DOHH2 (cell line): ENCODE results near the gene RARG.
"Not testable (repeated sequence)": the region's sequence is repeated elsewhere in the genome, so short reads cannot be mapped to it uniquely, and the experiment has no call there.

Experiments used
- H3F3A ChIP-seq: fragments of 200-600 bp; sonication (generic), shearing (Covaris generic); 2 replicates; pipeline ENCODE4 v1.6.0; 2016; ENCODE audit warnings: antibody characterized with exemption, mild to moderate bottlenecking; ENCODE audit not compliant: control insufficient read depth, insufficient read depth
- H3K27ac ChIP-seq: fragments of 200-600 bp; sonication (generic); 2 replicates; pipeline ENCODE4 v1.5.1; 2014; ENCODE audit warnings: low read depth, mild to moderate bottlenecking, low read length, moderate library complexity
- H3K27me3 ChIP-seq: fragments of 200-600 bp; sonication (generic); 2 replicates; pipeline ENCODE4 v1.6.1; 2014; ENCODE audit warnings: mild to moderate bottlenecking, low read length, mixed read lengths; ENCODE audit not compliant: control insufficient read depth
- H3K36me3 ChIP-seq: fragments of 200-600 bp; sonication (generic); 2 replicates; pipeline ENCODE4 v1.6.1; 2014; ENCODE audit warnings: mild to moderate bottlenecking, low read length, moderate library complexity, mixed read lengths; ENCODE audit not compliant: control insufficient read depth
- H3K4me1 ChIP-seq: fragments of 200-600 bp; sonication (generic); 2 replicates; pipeline ENCODE4 v1.6.1; 2014; ENCODE audit warnings: mild to moderate bottlenecking, low read length, mixed read lengths; ENCODE audit not compliant: control insufficient read depth
- H3K4me2 ChIP-seq: fragments of 200-600 bp; sonication (generic); 2 replicates; pipeline ENCODE4 v1.6.0; 2014; ENCODE audit warnings: mild to moderate bottlenecking, low read length, moderate library complexity
- H3K4me3 ChIP-seq: fragments of 200-600 bp; sonication (generic); 2 replicates; pipeline ENCODE4 v1.5.1; 2014; ENCODE audit warnings: mild to moderate bottlenecking, low read length, mixed read lengths
- H3K79me2 ChIP-seq: fragments of 200-600 bp; sonication (generic); 2 replicates; pipeline ENCODE4 v1.6.1; 2014; ENCODE audit warnings: mild to moderate bottlenecking, low read length, mixed read lengths; ENCODE audit not compliant: control insufficient read depth
- H3K9me2 ChIP-seq: fragments of 200-600 bp; sonication (generic); replicated peaks from 2 replicates; pipeline ENCODE4 v1.6.1; 2014; ENCODE audit warnings: mild to moderate bottlenecking, low read length, mixed read lengths; ENCODE audit not compliant: control insufficient read depth
- H3K9me3 ChIP-seq: fragments of 200-600 bp; sonication (generic); 2 replicates; pipeline ENCODE4 v1.6.1; 2014; ENCODE audit warnings: antibody characterized with exemption, low read length, mixed read lengths; ENCODE audit not compliant: control insufficient read depth, insufficient read depth
- H4K20me1 ChIP-seq: fragments of 200-600 bp; sonication (generic); 2 replicates; pipeline ENCODE4 v1.6.0; 2014; ENCODE audit warnings: low read depth, mild to moderate bottlenecking, antibody characterized with exemption, low read length, moderate library complexity; ENCODE audit not compliant: control insufficient read depth, insufficient read depth
- EZH2phosphoT487 ChIP-seq: fragments of 200-600 bp; sonication (generic); IDR thresholded peaks from 2 replicates; pipeline ENCODE4 v1.6.1; 2017; ENCODE audit warnings: borderline replicate concordance, mild to moderate bottlenecking, antibody characterized with exemption, low read length, moderate library complexity, mixed read lengths
- TF ChIP-seq, protein P1 (sequence below): fragments of 200-600 bp; sonication (generic); IDR thresholded peaks from one replicate; pipeline ENCODE4 v1.5.1; 2014; ENCODE audit warnings: antibody characterized with exemption, mild to moderate bottlenecking, low read depth, low read length; ENCODE audit not compliant: poor library complexity, severe bottlenecking

The RARG gene

DNA sequence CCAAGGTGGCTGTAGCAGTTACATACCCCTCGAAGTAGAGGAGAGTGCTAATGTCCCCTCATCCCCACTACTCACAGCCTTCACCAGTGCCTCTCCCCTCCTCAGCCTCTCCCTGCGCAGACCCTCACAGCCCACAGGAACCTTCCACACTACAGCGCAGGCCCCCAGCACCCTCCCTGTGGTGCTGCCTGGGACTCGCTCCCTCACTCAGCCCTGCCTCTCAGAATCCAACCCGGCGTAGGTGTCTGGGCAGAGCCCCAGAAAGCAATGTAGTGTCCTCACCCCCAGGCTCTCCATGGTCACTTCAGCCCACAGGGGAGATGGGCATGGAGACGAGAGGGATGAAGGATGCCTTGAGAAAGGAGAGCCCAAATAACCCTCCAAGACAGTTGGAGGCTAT, 62.4 kb downstream of the RARG start:
- Histone ChIP-seq H3K36me3 (no peaks in the 10 kb centered on the region), H3K4me1 (no peaks in the 10 kb centered on the region), H3K9me3 (no peaks in the 10 kb centered on the region), H3K79me2 (no peaks in the 10 kb centered on the region), H3K4me3 (no peak overlapping the region), H3K27me3 (no peaks in the 10 kb centered on the region), H4K20me1 (no peaks in the 10 kb centered on the region), H3K4me2 (no peak overlapping the region), H3K27ac (no peak overlapping the region), H3F3A (no peaks in the 10 kb centered on the region), H3K9me2 (no peaks in the 10 kb centered on the region)
- TF ChIP-seq EZH2phosphoT487, result no peak
- TF ChIP-seq, protein P1, sequence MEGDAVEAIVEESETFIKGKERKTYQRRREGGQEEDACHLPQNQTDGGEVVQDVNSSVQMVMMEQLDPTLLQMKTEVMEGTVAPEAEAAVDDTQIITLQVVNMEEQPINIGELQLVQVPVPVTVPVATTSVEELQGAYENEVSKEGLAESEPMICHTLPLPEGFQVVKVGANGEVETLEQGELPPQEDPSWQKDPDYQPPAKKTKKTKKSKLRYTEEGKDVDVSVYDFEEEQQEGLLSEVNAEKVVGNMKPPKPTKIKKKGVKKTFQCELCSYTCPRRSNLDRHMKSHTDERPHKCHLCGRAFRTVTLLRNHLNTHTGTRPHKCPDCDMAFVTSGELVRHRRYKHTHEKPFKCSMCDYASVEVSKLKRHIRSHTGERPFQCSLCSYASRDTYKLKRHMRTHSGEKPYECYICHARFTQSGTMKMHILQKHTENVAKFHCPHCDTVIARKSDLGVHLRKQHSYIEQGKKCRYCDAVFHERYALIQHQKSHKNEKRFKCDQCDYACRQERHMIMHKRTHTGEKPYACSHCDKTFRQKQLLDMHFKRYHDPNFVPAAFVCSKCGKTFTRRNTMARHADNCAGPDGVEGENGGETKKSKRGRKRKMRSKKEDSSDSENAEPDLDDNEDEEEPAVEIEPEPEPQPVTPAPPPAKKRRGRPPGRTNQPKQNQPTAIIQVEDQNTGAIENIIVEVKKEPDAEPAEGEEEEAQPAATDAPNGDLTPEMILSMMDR, result no peak

DNA sequence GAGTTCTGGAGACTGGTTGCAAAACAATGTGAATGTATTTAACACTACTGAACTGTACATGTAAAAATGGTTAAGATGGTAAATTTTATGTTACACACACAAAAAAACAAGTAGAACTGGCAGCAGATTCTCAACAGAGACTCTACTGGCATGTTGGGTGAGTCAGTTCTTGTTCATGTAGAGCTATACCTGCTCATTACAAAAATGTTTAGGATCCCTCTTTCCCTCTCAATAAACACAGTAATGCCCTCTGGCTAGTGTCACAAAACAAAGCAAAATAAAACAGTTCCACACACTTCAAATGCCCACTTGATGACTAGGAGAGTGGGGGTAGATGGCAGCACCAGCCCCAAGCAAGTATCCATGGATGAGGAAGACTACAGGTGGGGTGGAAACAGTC, 65.2 kb downstream of the RARG start:
- Histone ChIP-seq H3K4me2 (no peak overlapping the region), H3K36me3 (no peaks in the 10 kb centered on the region), H3K79me2 (no peaks in the 10 kb centered on the region), H3K4me1 (no peaks in the 10 kb centered on the region), H4K20me1 (no peaks in the 10 kb centered on the region), H3K9me2 (no peaks in the 10 kb centered on the region), H3K27ac (no peak overlapping the region), H3F3A (no peaks in the 10 kb centered on the region), H3K4me3 (no peak overlapping the region), H3K9me3 (no peaks in the 10 kb centered on the region), H3K27me3 (no peaks in the 10 kb centered on the region)
- TF ChIP-seq, protein P1, result no peak
- no peak for TF ChIP-seq EZH2phosphoT487

DNA sequence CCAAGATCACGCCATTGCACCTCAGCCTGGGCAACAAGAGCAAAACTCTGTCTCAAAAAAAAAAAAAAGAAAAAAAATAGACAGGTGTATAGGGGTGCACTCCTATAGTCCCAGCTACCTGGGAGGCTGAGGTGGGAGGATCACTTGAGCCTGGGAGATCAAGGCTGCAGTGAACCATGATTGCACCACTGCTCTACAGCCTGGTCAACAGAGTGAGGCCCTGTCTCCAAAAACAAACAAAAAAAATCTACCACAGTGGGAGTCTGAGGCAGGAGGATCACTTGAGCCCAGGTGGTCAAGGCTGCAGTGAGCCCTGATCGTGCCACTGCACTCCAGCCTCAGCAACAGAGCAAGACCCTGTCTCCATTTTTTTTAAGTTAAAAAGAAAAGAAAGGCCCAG, 69.0 kb downstream of the RARG start:
- H3K27ac ChIP-seq, H3K36me3 ChIP-seq, H3K4me3 ChIP-seq, H3K9me3 ChIP-seq, H3F3A ChIP-seq, H3K79me2 ChIP-seq, H3K9me2 ChIP-seq, H4K20me1 ChIP-seq, H3K27me3 ChIP-seq, H3K4me2 ChIP-seq: not testable (repeated sequence)
- H3K4me1 ChIP-seq, result peaks cover 10% of the 10 kb centered on the region

DNA sequence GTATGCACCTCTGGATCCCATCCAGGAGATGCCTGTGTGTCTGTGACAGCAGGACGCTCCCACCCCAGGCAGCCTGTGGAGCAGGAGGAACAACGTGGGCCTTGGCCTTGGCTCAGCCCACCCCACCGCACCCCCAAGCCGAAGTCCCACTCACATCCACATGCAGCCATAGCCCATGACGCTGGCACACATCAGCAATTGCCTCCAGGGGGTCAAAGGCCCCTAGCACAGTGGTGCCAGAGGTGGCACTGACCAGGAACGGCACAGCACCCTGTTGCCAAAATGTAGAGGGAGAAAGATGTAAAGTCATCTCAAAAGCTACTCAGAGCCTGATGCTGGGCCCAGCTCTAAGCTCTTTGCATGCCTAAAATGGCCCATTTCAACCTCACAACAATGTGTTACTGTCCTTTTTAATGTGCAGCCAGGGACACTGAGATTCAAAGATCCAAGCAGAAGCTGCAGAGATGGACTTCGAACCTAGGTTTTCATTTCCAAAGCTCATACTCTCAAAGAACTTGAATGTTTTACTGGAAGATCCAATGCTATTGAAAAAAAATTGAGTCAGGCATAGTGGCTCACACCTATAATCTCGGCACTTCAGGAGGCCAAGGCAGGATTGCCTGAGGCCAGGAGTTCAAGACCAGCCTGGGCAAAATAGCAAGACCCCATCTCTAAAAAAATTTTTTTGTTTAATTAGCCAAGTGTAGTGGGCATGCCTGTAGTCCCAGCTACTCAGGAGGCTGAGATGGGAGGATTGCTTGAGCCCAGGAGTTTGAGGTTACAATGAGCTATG, 70.7 kb downstream of the RARG start:
- Histone ChIP-seq H3K27me3 (no peaks in the 10 kb centered on the region), H4K20me1 (no peaks in the 10 kb centered on the region), H3K27ac (no peak overlapping the region), H3K4me1 (peaks cover 10% of the 10 kb centered on the region), H3K4me2 (no peak overlapping the region), H3K36me3 (no peaks in the 10 kb centered on the region), H3K4me3 (no peak overlapping the region), H3K79me2 (no peaks in the 10 kb centered on the region), H3K9me3 (no peaks in the 10 kb centered on the region), H3F3A (peaks cover 3% of the 10 kb centered on the region; the same call in 1 of the 2 replicates), H3K9me2 (no peaks in the 10 kb centered on the region)
- TF ChIP-seq, protein P1, result no peak
- no peak for TF ChIP-seq EZH2phosphoT487
